ENCODE results near the gene DGKE. TPM values are rescaled to one million over a fixed set of nuclear protein-coding genes. Genes with fewer than 3 reads are reported as not detected.

The DGKE gene
- total RNA-seq, 1 experiment from 2014 or later: 10.0 TPM

DNA sequence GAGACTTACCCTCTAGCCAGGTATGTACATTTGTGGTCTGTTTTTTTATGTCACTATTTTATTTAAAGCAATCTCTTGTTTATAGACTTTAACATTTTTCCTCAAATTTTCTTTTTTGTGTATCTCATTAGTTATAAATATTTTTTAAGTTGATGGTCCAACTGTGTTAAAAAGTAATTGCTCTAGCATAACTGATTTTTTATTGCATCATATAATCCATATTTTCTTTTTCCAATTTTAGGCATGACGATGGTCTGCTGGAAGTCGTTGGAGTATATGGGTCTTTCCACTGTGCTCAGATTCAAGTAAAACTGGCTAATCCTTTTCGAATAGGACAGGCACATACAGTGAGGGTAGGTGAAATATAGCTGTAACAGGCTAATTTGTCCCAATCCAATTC lies 27.9 kb downstream of the DGKE start:
- BruUV-seq (replicated peaks): no TSS peak
- H3K4me3 Mint-ChIP-seq (ENCODE audit: low read depth, unreplicated experiment): no peak overlapping the region

GRCh38 chr17:56863974-56864373 lies 30.0 kb downstream of the DGKE start:
- Mint-ChIP-seq H3K4me3 (ENCODE audit: low read depth, unreplicated experiment) (no peak overlapping the region), H3K27ac (ENCODE audit: unreplicated experiment) (no peak overlapping the region), H3K4me1 (ENCODE audit: low read depth, unreplicated experiment) (no peaks in the 10 kb centered on the region), H3K36me3 (ENCODE audit: insufficient read depth, unreplicated experiment) (peaks cover 9% of the 10 kb centered on the region), H3K9me3 (ENCODE audit: low read depth, unreplicated experiment) (no peaks in the 10 kb centered on the region), H3K27me3 (ENCODE audit: unreplicated experiment) (no peaks in the 10 kb centered on the region)
- no peak for DNase-seq
- CTCF ChIA-PET: interaction anchor here (0.7 to 0.8 kb wide), 2 partner anchors 28 to 181 kb away, joined by 3 read pairs; no protein-coding TSS in a partner anchor
- no TSS peak for BruUV-seq (replicated peaks)
- intact Hi-C loops (cut with micrococcal nuclease; ENCODE audit: unreplicated experiment): no loop called here
- no peak for TF ChIP-seq CTCF (IDR thresholded peaks at IDR 0.05; ENCODE audit: unreplicated experiment)

More for the DNA sequence above, 27.9 kb downstream of the DGKE start:
- Mint-ChIP-seq H3K36me3 (ENCODE audit: insufficient read depth, unreplicated experiment) (peaks cover 9% of the 10 kb centered on the region), H3K4me1 (ENCODE audit: low read depth, unreplicated experiment) (no peaks in the 10 kb centered on the region), H3K9me3 (ENCODE audit: low read depth, unreplicated experiment) (no peaks in the 10 kb centered on the region), H3K27ac (ENCODE audit: unreplicated experiment) (no peak overlapping the region), H3K27me3 (ENCODE audit: unreplicated experiment) (no peaks in the 10 kb centered on the region)
- intact Hi-C loops (cut with micrococcal nuclease; ENCODE audit: unreplicated experiment): no loop called here
- no peak for TF ChIP-seq CTCF (IDR thresholded peaks at IDR 0.05; ENCODE audit: unreplicated experiment)
- no peak for DNase-seq
- CTCF ChIA-PET: no interaction called here

DNA sequence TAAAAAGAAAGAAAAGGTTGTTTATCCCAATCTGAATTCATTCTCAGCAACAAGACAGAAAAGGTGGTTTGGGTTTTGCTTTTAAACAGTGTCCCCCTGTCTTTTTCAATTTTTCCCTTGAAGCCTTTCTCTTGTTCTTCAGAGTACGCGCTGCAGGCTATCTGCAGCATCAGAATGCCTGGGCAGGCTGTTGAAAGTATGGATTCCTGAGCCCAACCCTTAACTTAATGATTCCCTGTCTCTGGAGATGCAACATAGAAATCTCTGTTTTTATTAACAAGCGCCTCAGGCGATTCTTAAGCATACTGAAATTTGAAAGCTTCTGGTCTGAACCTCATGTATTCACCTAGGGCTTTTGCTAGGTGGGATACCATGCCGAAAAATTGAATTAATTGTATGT lies 32.1 kb downstream of the DGKE start:
- H3K9me3 Mint-ChIP-seq (ENCODE audit: low read depth, unreplicated experiment): no peaks in the 10 kb centered on the region
- BruUV-seq (replicated peaks): no TSS peak
- H3K4me1 Mint-ChIP-seq (ENCODE audit: low read depth, unreplicated experiment): no peaks in the 10 kb centered on the region
- CTCF ChIA-PET: no interaction called here
- H3K27me3 Mint-ChIP-seq (ENCODE audit: unreplicated experiment): no peaks in the 10 kb centered on the region
- no peak overlapping the region for H3K4me3 Mint-ChIP-seq (ENCODE audit: low read depth, unreplicated experiment)
- peaks cover 5% of the 10 kb centered on the region for H3K36me3 Mint-ChIP-seq (ENCODE audit: insufficient read depth, unreplicated experiment)
- no peak overlapping the region for H3K27ac Mint-ChIP-seq (ENCODE audit: unreplicated experiment)
- no peak for TF ChIP-seq CTCF (IDR thresholded peaks at IDR 0.05; ENCODE audit: unreplicated experiment)
- intact Hi-C loops (cut with micrococcal nuclease; ENCODE audit: unreplicated experiment): no loop called here
- no peak for DNase-seq

- no peak overlapping the region for H3K27ac Mint-ChIP-seq (ENCODE audit: unreplicated experiment)
- no peak for DNase-seq
- CTCF ChIA-PET: no interaction called here
Measured at GRCh38 chr17:56866496-56866895, 32.5 kb downstream of the DGKE start.

More at GRCh38 chr17:56866496-56866895, 32.5 kb downstream of the DGKE start:
- H3K4me3 Mint-ChIP-seq (ENCODE audit: low read depth, unreplicated experiment): no peak overlapping the region
- intact Hi-C loops (cut with micrococcal nuclease; ENCODE audit: unreplicated experiment): no loop called here
- TF ChIP-seq CTCF (IDR thresholded peaks at IDR 0.05; ENCODE audit: unreplicated experiment): no peak
- H3K4me1 Mint-ChIP-seq (ENCODE audit: low read depth, unreplicated experiment): no peaks in the 10 kb centered on the region
- H3K27me3 Mint-ChIP-seq (ENCODE audit: unreplicated experiment): no peaks in the 10 kb centered on the region
- no peaks in the 10 kb centered on the region for H3K9me3 Mint-ChIP-seq (ENCODE audit: low read depth, unreplicated experiment)
- peaks cover 1% of the 10 kb centered on the region for H3K36me3 Mint-ChIP-seq (ENCODE audit: insufficient read depth, unreplicated experiment)
- BruUV-seq (replicated peaks): no TSS peak
